GM21619 (cell line): ENCODE measurements around the gene NCAPH2.
"Not testable (repeated sequence)": the region's sequence is repeated elsewhere in the genome, so short reads cannot be mapped to it uniquely, and the experiment has no call there.

Experiments used
- ATAC-seq: cut with Tn5 transposase; IDR thresholded peaks from one replicate; pipeline ENCODE4 v1.9.1; 2021; ENCODE audit not compliant: unreplicated experiment

The NCAPH2 gene

GRCh38 chr22:50528682-50529415 lies 20.8 kb downstream of the NCAPH2 start:
- ATAC-seq = no peak

GRCh38 chr22:50529416-50529896 lies 21.4 kb downstream of the NCAPH2 start:
- ATAC-seq = no peak

- no peak for ATAC-seq
These were observed 22.0 kb downstream of the NCAPH2 start, which contains the start of gene TYMP for GRCh38 chr22:50529897-50530579. Gene TYMP (minus strand): TSS chr22:50530012. CDS start chr22:50529709, 303 bp downstream.

- no peak for ATAC-seq
These were observed 22.5 kb downstream of the NCAPH2 start for GRCh38 chr22:50530580-50530876.

- ATAC-seq = no peak
These were observed 23.0 kb downstream of the NCAPH2 start for GRCh38 chr22:50530877-50531545.

GRCh38 chr22:50531546-50531961 lies 23.5 kb downstream of the NCAPH2 start:
- ATAC-seq = no peak

GRCh38 chr22:50531962-50532674 lies 24.1 kb downstream of the NCAPH2 start:
- no peak for ATAC-seq

GRCh38 chr22:50532824-50533796 lies 25.1 kb downstream of the NCAPH2 start:
- no peak for ATAC-seq

GRCh38 chr22:50533856-50534711 lies 26.1 kb downstream of the NCAPH2 start:
- not testable (repeated sequence) for ATAC-seq

GRCh38 chr22:50535113-50535512 lies 27.1 kb downstream of the NCAPH2 start:
- ATAC-seq = no peak

GRCh38 chr22:50536226-50536625 lies 28.2 kb downstream of the NCAPH2 start:
- ATAC-seq = no peak

- ATAC-seq = no peak
These were observed 29.7 kb downstream of the NCAPH2 start for GRCh38 chr22:50537765-50538164.

GRCh38 chr22:50540381-50540780 lies 32.4 kb downstream of the NCAPH2 start:
- ATAC-seq = no peak

GRCh38 chr22:50541667-50542026 lies 33.6 kb downstream of the NCAPH2 start:
- ATAC-seq = not testable (repeated sequence)

- no peak for ATAC-seq
These were observed 34.4 kb downstream of the NCAPH2 start for GRCh38 chr22:50542416-50542927.

- ATAC-seq = no peak
These were observed 36.2 kb downstream of the NCAPH2 start for GRCh38 chr22:50544078-50544745.

- ATAC-seq = no peak
These were observed 36.8 kb downstream of the NCAPH2 start for GRCh38 chr22:50544746-50545253.
